BJ (cell line): Measurements from ENCODE around the gene XRCC4. TPM values are rescaled to one million over a fixed set of nuclear protein-coding genes. Genes with fewer than 3 reads are reported as not detected.

ENCODE experiments used
- CTCF ChIA-PET: fragments of 350-600 bp; formaldehyde crosslinking; extraction: SDS; loops from one replicate; lab custom pipeline; 2021; ENCODE audit warnings: antibody characterized with exemption, inconsistent platforms; lab: Yijun Ruan, JAX
- POLR2A ChIA-PET: fragments of 300-600 bp; sonication (Branson Sonifier 250); formaldehyde crosslinking; extraction: SDS; loops from one replicate; lab custom pipeline; 2021; ENCODE audit warnings: antibody characterized with exemption; lab: Charles Lee
- DNase-seq: peaks from one replicate; pipeline ENCODE4 v3.0.0-alpha.2; 2011; ENCODE audit warnings: low read depth
- H3K27me3 ChIP-seq: 2 replicates; pipeline ENCODE4 v1.6.0; 2011; ENCODE audit warnings: low read length; ENCODE audit not compliant: control insufficient read depth, insufficient read depth
- H3K36me3 ChIP-seq: 2 replicates; pipeline ENCODE4 v1.5.1; 2011; ENCODE audit warnings: low read length; ENCODE audit not compliant: control insufficient read depth, insufficient read depth
- H3K4me3 ChIP-seq: 2 replicates; pipeline ENCODE4 v1.5.1; 2011; ENCODE audit warnings: low read depth, mild to moderate bottlenecking, control low read depth, low read length
- polyA plus RNA-seq: library from polyadenylated mRNA; depleted of rRNA; stranded (reverse); fragments of >200 nt; gene quantifications from 2 replicates; pipeline ENCODE4 v1.2.3, GENCODE V29; 2011
- TF ChIP-seq, protein P1 (sequence below): IDR thresholded peaks from 2 replicates; pipeline ENCODE4 v1.5.1; 2011; ENCODE audit warnings: low read depth, mild to moderate bottlenecking, control low read depth, inconsistent platforms, low read length, moderate library complexity; ENCODE audit not compliant: insufficient read depth

Gene XRCC4
- polyA plus RNA-seq, 1 experiment: 1.6 TPM

DNA sequence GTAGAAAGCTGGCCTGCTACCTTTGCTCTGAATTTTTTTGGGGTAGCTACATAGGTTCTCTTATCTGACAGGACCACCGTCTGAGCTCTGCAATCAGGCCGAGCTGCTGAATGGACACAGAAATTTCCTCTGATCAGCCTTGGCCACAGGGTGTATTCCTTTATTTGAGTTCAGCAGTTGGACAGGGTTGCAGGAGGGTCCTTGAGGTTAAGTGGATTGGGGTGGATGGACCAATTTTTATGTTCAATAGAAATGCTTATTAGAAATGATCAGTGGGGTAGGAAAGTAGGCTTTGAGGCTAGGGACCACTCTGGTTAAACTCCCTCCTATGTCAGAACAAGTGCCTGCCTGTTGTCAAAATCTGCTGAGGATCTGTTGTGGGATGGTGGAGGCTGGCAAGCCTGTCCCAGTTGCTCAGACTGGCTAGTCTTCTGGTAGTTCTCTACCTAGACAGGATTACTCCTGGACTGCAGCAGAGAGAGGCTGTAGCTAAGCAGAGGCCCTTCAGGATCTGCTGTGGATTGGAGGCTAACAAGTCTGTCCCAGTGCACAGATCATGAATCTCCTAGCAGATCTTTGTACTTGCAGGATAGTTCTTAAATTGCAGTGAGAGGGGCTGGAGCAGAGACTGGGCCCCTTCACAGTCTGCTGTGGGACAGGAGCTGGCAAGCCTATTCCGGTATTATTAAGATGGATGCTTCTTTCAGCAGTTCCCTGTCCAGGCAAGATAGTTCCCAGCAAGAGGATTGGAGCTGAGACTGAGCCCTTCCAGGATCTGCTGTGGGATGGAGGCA, 18.0 kb downstream of the XRCC4 start:
- TF ChIP-seq, protein P1, sequence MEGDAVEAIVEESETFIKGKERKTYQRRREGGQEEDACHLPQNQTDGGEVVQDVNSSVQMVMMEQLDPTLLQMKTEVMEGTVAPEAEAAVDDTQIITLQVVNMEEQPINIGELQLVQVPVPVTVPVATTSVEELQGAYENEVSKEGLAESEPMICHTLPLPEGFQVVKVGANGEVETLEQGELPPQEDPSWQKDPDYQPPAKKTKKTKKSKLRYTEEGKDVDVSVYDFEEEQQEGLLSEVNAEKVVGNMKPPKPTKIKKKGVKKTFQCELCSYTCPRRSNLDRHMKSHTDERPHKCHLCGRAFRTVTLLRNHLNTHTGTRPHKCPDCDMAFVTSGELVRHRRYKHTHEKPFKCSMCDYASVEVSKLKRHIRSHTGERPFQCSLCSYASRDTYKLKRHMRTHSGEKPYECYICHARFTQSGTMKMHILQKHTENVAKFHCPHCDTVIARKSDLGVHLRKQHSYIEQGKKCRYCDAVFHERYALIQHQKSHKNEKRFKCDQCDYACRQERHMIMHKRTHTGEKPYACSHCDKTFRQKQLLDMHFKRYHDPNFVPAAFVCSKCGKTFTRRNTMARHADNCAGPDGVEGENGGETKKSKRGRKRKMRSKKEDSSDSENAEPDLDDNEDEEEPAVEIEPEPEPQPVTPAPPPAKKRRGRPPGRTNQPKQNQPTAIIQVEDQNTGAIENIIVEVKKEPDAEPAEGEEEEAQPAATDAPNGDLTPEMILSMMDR: no peak
- CTCF ChIA-PET: interaction anchor here (0.8 kb wide), 2 partner anchors 9 to 15 kb away, joined by 3 read pairs; no protein-coding TSS in a partner anchor
- H3K36me3 ChIP-seq: no peaks in the 10 kb centered on the region
- DNase-seq: no peak
- no peak overlapping the region for H3K4me3 ChIP-seq
- POLR2A ChIA-PET: interaction anchor here (0.5 kb wide), 1 partner anchor 82 kb away, joined by 3 read pairs; no protein-coding TSS in a partner anchor
- H3K27me3 ChIP-seq: no peaks in the 10 kb centered on the region

DNA sequence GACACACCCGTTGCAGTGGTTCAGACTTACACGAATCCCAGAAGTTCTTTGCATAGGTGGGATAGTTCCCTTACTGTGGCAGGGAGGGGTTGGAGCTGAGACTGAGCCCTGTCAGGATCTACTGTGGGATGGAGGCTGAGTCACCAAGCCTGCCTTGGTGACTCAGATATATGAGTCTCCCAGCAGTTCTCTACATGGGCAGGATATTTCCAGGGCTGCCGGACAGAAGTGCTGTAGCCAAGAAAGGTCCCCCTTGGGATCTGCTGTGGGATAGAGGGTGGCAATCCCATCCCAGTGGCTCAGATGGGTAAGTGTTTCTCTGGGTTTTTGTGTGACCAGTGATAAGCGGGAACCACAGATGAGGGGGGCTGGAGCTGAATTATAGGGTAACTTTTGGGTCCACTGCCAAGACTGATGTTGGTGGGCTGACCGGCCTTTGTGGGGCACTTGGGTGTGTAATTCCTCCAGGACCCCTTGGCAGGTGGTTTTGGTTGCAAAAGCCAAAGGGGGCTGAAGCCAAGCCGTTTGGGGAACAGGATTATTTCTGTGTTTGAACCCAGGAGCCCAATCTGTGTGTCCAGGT, 18.7 kb downstream of the XRCC4 start:
- TF ChIP-seq, protein P1: no peak
- DNase-seq: peak; percentile 58
- Histone ChIP-seq H3K36me3 (no peaks in the 10 kb centered on the region), H3K27me3 (no peaks in the 10 kb centered on the region), H3K4me3 (no peak overlapping the region)
- CTCF ChIA-PET: interaction anchor here (0.8 kb wide), 1 partner anchor 14 kb away, joined by 3 read pairs; no protein-coding TSS in a partner anchor
- POLR2A ChIA-PET: interaction anchor here (0.5 kb wide), 1 partner anchor 82 kb away, joined by 3 read pairs; no protein-coding TSS in a partner anchor

DNA sequence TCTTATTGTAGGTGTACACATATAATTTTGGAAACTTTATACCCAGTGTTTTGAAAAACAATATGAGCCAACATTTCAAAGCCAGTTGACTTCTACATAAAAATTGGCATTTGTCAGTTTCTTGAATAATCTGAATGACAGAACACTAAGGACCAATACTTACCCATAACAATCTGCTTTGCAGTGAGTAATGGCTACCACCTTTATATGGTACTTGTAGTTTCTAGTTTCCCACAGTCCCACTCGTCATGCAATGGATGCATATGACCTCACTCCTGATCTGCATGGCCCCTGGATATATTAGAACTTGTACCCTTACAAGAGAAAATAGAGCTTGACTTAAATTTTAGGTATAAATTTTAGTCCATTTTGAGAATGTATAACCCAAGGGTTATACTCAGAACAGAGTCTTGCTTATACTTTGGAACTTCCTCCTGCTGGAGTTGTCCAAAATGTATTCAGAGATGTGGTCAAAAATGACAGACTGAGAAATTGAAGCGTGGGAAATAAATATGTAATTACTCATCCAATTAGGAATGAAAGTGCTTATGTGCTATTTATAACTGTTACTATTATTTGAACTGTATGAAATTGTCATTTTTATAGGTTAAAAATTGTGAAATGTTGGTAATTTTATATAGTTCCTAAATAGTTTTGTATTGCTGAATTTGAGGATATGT, 19.5 kb downstream of the XRCC4 start:
- CTCF ChIA-PET: no interaction called here
- H3K4me3 ChIP-seq: no peak overlapping the region
- POLR2A ChIA-PET: no interaction called here

DNA sequence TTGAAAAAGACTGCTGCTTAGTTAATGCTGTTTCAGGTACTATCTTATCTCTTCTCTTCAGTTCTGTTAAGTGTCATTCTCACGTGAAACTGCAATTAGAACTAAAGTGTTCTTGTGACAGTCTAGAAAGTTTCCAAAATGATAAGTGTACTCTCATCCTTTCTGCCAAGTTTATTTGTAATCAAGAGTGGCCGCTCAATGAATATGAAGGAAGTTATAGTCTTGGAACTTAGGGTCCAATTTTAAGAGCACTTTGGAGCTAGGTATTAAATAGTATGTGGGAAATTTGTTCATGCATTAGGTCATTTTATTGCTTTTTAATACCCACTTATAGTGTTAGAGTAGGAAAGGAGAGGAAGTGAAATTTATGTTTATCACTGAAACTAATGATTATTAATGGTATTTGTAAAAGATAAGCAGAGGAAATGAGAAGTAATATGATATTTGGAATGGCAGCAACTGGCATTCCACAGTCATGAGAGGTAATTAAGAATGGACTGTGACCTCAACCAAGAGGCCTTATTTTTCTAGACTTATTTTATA, 20.4 kb downstream of the XRCC4 start:
- no peak for DNase-seq
- ChIA-PET POLR2A (no interaction called here), CTCF (no interaction called here)
- Histone ChIP-seq H3K27me3 (no peaks in the 10 kb centered on the region), H3K4me3 (no peak overlapping the region), H3K36me3 (no peaks in the 10 kb centered on the region)
- TF ChIP-seq, protein P1: no peak

More for the DNA sequence above, 19.5 kb downstream of the XRCC4 start:
- DNase-seq: no peak
- TF ChIP-seq, protein P1: no peak
- no peaks in the 10 kb centered on the region for H3K36me3 ChIP-seq
- no peaks in the 10 kb centered on the region for H3K27me3 ChIP-seq
